Stimulated activated CD4-positive, alpha-beta T cell treated with anti-CD3 and anti-CD28 coated beads, Interleukin-2, amount 100 ng/mL, for 24 hours (primary cell): ENCODE results near the gene LRRFIP2.
"Not testable (repeated sequence)": the region's sequence is repeated elsewhere in the genome, so short reads cannot be mapped to it uniquely, and the experiment has no call there.

Experiments
- DNase-seq, 2 donors: peaks; one replicate each; pipeline ENCODE4 v3.0.0-alpha.2; 2020

LRRFIP2 gene

GRCh38 chr3:37054370-37054769 lies 120.0 kb downstream of the LRRFIP2 start:
- no peak for DNase-seq

- DNase-seq: no peak
Observed at GRCh38 chr3:37053753-37054152, 120.6 kb downstream of the LRRFIP2 start.

DNA sequence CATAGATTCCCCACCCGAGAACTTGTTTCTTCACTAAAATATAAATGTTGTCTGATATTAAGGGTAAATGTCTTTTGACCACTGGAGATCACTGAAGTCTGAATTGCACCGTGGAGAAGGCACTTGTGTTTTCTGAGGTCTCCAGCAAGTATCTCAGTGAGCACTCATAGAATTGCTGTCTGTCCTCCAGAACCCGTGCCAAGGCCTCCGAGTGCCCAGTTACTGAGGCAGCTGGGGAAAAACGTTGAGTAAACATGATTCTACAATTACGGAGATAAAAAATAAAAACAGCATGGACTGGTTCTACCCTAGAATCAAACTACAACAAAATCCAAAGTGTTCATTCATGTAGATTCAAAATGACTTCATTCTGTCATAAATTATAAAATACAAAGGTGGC lies 121.0 kb downstream of the LRRFIP2 start:
- DNase-seq: no peak

- no peak for DNase-seq
Observed at GRCh38 chr3:37052860-37053259, 121.5 kb downstream of the LRRFIP2 start.

- DNase-seq: no peak
Observed at GRCh38 chr3:37050282-37050681, 124.1 kb downstream of the LRRFIP2 start.

GRCh38 chr3:37042712-37043111 lies 131.7 kb downstream of the LRRFIP2 start:
- DNase-seq: not testable (repeated sequence)

DNA sequence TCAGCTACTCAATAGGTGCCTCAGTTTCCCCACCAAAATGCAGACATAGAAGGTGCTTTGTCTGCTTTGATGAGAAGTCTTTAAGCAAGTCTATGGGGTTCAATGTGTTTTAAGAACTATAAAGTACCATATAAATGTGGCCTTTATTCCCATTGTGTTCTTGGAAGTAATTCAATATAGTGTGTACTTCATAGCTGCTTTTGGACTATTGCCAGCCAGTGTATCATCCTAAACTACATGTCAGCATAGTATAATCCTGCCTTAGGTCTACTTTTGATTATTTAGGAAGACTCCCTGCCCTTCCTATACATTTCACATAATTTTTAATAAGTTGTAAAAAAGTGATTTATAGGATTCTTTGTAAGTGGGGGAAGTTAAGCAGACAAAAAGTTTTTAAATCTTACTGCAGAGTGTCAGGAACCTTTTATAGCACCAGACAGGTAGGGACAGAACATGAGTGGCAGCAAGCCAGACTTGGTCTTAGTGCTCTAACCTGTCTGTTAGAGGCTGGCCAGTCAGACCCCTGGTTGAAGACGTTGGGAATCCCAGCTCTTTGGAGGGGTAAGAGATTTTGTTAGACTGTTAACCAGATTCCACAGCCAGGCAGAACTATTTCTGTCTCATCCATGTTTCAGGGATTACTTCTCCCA lies 132.7 kb downstream of the LRRFIP2 start:
- DNase-seq: no peak

- no peak for DNase-seq
Observed at GRCh38 chr3:37040231-37040630, 134.2 kb downstream of the LRRFIP2 start.

DNA sequence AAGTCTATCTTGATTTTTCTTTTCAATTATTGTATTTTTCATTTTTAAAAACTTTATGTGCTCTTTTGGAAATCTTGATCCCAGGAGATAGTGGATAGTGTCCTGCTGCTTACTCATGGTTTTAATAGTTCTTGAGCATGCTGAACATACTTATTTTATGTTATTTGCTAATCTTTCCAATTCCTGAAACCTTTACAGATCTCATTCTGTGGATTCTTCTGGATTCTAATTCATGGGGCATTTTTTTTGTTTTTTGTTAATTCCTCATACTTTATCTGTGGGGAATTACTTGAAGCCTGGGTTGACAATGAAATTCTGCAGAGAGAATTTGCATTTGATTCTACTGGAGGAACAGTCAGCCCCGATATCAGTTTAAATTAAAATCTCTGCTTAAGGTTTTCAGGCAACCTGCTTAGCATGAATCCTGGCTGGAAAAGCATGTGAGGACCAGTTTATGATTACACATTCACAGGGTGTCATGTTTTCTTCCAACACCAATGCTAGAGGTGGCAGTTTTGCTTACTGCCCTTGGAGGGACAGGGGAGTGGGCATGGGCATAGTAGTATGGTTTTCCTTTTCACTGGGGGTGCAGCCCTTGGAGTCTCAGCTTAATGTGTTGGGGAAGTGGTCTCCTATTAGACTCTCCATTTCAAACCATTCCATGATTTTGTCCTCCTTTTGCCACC lies 135.1 kb downstream of the LRRFIP2 start:
- no peak for DNase-seq

DNA sequence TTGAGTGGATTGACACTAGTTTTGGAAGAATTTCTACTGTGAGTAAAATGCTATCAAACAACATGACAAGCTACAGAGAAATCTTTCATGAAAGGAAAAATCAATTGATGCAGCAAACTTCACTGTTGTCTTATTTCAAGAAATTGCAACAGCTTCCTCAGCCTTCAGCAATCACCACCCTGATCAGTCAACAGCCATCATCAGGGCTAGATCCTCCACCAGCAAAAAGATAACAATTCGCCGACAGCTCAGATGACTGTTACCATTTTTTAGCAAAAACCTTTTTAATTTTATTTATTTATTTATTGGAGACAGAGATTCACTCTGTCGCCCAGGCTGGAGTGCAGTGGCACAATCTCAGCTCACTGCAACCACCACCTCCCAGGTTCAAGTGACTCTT lies 137.0 kb downstream of the LRRFIP2 start:
- no peak for DNase-seq

- DNase-seq: no peak
Observed at GRCh38 chr3:37032961-37033360, 141.4 kb downstream of the LRRFIP2 start.

GRCh38 chr3:37031096-37031682 lies 143.2 kb downstream of the LRRFIP2 start:
- DNase-seq: no peak

GRCh38 chr3:37030588-37030987 lies 143.8 kb downstream of the LRRFIP2 start:
- DNase-seq: no peak

- DNase-seq: no peak
Observed at GRCh38 chr3:37029516-37030163, 144.7 kb downstream of the LRRFIP2 start.

GRCh38 chr3:37029111-37029510 lies 145.3 kb downstream of the LRRFIP2 start:
- DNase-seq: no peak

- DNase-seq: no peak
Observed at GRCh38 chr3:37028329-37028728, 146.1 kb downstream of the LRRFIP2 start.

- DNase-seq: no peak
Observed at GRCh38 chr3:37026851-37027250, 147.5 kb downstream of the LRRFIP2 start.

DNA sequence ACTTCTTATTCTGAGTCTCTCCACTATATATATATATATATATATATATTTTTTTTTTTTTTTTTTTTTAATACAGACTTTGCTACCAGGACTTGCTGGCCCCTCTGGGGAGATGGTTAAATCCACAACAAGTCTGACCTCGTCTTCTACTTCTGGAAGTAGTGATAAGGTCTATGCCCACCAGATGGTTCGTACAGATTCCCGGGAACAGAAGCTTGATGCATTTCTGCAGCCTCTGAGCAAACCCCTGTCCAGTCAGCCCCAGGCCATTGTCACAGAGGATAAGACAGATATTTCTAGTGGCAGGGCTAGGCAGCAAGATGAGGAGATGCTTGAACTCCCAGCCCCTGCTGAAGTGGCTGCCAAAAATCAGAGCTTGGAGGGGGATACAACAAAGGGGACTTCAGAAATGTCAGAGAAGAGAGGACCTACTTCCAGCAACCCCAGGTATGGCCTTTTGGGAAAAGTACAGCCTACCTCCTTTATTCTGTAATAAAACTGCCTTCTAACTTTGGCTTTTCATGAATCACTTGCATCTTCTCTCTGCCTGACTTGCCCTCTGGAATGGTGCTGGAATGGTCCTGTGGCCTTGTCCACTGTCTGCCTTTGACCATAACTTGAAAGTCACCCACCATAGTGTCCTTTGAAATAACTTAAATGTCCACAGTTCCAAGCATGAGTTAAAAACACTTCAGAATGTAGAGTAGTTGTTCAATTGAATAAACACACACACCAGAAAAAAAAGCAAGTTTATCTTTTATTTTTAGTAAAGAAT lies 148.6 kb downstream of the LRRFIP2 start:
- DNase-seq: no peak

- DNase-seq: no peak
Observed at GRCh38 chr3:37024820-37025405, 149.5 kb downstream of the LRRFIP2 start.

DNA sequence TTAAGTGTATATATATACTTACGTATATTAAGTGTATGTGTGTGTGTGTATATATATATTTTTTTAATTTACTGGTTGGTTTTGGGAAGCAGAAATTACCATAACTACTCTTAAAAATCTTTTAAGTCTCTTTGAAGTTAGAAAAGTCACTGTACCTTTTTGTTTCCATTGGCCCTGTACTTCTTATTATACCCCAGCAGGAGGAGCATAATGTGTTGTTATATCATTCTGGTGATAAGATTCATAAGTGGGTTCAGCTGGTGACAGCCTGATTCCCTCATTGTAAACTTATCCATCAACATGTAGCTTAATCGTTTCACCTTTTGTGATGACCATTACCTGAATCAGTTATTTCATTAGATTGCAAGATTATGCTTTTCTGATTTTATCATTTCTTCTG lies 150.3 kb downstream of the LRRFIP2 start:
- no peak for DNase-seq

DNA sequence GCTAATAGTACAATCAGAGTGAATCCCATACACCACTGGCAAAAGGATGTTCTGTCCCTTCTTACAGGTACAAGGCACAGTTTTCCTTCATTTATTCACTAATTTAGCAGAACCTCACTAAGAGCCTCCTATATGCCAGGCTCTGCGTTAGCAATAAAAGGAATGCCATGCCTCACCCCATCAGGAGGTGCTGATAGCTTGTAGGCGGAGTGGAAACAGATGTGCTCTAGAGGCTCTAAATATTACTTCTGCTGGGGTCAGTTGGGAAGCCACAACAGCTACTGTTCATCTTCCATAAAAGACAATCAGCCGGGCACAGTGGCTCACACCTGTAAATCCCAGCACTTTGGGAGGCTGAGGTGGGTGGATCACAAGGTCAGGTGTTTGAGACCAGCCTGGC lies 156.7 kb downstream of the LRRFIP2 start:
- no peak for DNase-seq

- no peak for DNase-seq
Observed at GRCh38 chr3:37016903-37017302, 157.5 kb downstream of the LRRFIP2 start.

GRCh38 chr3:37015642-37016041 lies 158.7 kb downstream of the LRRFIP2 start:
- DNase-seq: no peak
